K562 (cell line): Measurements from ENCODE around the gene CHRNA10.

Experiments used
- ATF6 ChIP-seq: sonication (generic); formaldehyde crosslinking; IDR thresholded peaks from 2 replicates; pipeline ENCODE4 v1.4.0; 2020; ENCODE audit warnings: mild to moderate bottlenecking, missing genetic modification reagents
- MYC ChIP-seq, 2 experiments: fragments of 250-450 bp in 1 of 2; sonication (Bioruptor Pico) in 1 of 2; IDR thresholded peaks; 2 replicates each; pipeline versions ENCODE4 v1.5.1 to v1.6.1; 2012 to 2021; ENCODE audit warnings: low read depth in 2 of 2, borderline replicate concordance in 1 of 2, improper control_type of control experiment in 1 of 2, low read length in 1 of 2, mild to moderate bottlenecking in 1 of 2, moderate library complexity in 1 of 2
- RB1 ChIP-seq: fragments of 450-650 bp; IDR thresholded peaks from 2 replicates; pipeline ENCODE4 v1.6.1; 2017; ENCODE audit warnings: low read depth, mild to moderate bottlenecking
- TF ChIP-seq, protein P1 (sequence below), 3 experiments: IDR thresholded peaks in 2 of 3; conservative IDR thresholded peaks in 1 of 3; 2 replicates each; pipeline ENCODE4 v1.5.1; 2011 to 2012; ENCODE audit warnings: low read length in 3 of 3, mild to moderate bottlenecking in 3 of 3, control low read depth in 2 of 3, improper control_type of control experiment in 1 of 3, inconsistent platforms in 1 of 3, low read depth in 1 of 3, mixed read lengths in 1 of 3, moderate library complexity in 1 of 3; ENCODE audit not compliant: insufficient read depth in 2 of 3

- TF ChIP-seq, protein P1, sequence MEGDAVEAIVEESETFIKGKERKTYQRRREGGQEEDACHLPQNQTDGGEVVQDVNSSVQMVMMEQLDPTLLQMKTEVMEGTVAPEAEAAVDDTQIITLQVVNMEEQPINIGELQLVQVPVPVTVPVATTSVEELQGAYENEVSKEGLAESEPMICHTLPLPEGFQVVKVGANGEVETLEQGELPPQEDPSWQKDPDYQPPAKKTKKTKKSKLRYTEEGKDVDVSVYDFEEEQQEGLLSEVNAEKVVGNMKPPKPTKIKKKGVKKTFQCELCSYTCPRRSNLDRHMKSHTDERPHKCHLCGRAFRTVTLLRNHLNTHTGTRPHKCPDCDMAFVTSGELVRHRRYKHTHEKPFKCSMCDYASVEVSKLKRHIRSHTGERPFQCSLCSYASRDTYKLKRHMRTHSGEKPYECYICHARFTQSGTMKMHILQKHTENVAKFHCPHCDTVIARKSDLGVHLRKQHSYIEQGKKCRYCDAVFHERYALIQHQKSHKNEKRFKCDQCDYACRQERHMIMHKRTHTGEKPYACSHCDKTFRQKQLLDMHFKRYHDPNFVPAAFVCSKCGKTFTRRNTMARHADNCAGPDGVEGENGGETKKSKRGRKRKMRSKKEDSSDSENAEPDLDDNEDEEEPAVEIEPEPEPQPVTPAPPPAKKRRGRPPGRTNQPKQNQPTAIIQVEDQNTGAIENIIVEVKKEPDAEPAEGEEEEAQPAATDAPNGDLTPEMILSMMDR (IDR thresholded peaks at IDR 0.05 in 2 of 3, conservative IDR thresholded peaks at IDR 0.05 in 1 of 3; ENCODE audit: insufficient read depth in 2 of 3, low read depth in 1 of 3, low read length in 3 of 3) = no peak
- no peak for TF ChIP-seq ATF6 (CRISPR knock-in tag)
- TF ChIP-seq MYC (IDR thresholded peaks at IDR 0.05; ENCODE audit: low read depth, low read length) = no peak
- TF ChIP-seq MYC (CRISPR knock-in tag; IDR thresholded peaks at IDR 0.05; ENCODE audit: borderline replicate concordance, low read depth) = no peak
- no peak for TF ChIP-seq RB1
Observed at GRCh38 chr11:3617990-3618389, 53.2 kb downstream of the CHRNA10 start.
